NCI-H524 treated with DMSO at 0.1 percent for 48 hours (cell line): ENCODE results near the gene FATE1.

Experiments used
- DNase-seq: peaks from one replicate; lab custom pipeline; 2025; lab: John Stamatoyannopoulos, UW

FATE1 gene

DNA sequence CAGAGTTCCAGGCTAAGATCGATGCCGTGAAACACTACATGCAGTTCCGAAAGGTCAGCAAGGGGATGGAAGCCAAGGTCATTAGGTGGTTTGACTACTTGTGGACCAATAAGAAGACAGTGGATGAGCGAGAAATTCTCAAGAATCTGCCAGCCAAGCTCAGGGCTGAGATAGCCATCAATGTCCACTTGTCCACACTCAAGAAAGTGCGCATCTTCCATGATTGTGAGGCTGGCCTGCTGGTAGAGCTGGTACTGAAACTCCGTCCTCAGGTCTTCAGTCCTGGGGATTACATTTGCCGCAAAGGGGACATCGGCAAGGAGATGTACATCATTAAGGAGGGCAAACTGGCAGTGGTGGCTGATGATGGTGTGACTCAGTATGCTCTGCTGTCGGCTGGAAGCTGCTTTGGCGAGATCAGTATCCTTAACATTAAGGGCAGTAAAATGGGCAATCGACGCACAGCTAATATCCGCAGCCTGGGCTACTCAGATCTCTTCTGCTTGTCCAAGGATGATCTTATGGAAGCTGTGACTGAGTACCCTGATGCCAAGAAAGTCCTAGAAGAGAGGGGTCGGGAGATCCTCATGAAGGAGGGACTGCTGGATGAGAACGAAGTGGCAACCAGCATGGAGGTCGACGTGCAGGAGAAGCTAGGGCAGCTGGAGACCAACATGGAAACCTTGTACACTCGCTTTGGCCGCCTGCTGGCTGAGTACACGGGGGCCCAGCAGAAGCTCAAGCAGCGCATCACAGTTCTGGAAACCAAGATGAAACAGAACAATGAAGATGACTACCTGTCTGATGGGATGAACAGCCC is 28.0 kb downstream of the FATE1 start:
- no peak for DNase-seq

DNA sequence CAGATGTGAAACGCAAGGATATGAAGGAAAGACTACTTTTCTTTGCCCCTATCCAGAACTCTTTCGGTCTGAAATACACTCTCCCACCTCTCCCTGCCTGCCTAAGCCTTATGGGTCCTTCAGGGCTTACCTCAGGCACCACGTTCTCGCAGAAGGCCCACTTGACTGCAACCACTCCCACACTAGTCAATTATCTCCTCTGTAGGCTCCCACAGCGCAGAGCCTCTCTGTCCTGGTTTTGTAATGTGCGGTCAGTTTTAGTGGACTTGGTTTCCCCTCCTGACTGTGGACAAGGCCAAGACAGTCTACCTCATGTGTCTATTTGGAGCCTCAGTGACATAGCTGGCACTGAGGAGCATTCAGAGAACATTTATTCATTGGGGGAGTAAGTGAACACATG is 29.8 kb downstream of the FATE1 start:
- no peak for DNase-seq

DNA sequence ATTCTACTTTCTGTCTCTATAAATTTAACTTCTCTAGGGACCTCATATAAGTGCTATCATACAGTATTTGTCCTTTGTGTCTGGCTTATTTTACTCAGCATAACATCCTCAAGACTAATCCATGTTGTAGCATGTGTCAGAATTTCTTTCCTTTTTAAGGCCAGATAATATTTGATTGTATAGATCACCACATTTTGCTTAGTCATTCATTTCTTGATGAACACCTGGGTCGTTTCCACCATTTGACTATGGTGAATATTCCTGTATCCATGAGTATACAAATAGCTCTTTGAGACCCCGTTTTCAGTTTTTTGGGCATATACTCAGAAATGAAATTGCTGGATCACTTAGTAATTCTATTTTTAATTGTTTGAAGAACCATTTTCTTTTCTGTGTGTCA is 30.7 kb downstream of the FATE1 start:
- DNase-seq = no peak

DNA sequence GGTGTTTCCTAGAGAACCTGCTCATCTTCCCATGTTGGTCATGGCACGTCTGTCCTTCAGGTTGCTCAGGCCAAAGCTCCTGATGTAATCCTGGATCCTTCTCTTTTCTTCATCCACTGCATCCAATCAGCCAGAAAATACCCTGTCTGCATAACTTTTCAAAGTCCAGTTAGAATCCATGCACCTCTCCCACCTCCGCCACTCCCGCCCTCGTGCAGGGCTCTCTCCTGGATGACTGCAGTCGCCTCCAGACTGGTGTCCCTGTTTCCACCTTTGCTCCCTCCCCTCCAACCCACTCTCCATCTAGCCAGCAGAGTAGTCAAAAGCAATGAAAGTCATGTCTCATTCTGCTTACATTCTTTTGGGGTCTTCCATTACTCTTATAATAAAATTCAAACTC is 34.7 kb downstream of the FATE1 start:
- no peak for DNase-seq

DNA sequence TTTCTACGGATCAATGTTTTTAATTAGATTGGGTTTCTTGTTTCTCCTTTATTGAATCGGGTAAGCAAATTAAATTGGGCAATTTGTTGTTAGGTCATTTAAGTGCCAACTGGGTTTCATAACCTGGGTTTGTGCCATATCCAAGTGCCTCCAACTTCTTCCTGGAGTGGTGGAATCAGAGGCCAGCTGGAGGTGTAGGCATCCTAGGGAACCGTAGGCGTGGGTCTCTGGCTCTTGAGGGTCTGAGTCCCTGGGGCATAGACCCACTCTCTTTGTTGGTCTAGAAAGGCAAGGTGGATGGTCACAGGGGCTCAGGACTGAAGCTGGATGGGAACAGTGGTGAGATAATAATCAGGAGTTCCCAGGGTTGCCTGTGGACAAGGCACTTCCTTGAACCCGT is 37.0 kb downstream of the FATE1 start:
- DNase-seq = no peak

DNA sequence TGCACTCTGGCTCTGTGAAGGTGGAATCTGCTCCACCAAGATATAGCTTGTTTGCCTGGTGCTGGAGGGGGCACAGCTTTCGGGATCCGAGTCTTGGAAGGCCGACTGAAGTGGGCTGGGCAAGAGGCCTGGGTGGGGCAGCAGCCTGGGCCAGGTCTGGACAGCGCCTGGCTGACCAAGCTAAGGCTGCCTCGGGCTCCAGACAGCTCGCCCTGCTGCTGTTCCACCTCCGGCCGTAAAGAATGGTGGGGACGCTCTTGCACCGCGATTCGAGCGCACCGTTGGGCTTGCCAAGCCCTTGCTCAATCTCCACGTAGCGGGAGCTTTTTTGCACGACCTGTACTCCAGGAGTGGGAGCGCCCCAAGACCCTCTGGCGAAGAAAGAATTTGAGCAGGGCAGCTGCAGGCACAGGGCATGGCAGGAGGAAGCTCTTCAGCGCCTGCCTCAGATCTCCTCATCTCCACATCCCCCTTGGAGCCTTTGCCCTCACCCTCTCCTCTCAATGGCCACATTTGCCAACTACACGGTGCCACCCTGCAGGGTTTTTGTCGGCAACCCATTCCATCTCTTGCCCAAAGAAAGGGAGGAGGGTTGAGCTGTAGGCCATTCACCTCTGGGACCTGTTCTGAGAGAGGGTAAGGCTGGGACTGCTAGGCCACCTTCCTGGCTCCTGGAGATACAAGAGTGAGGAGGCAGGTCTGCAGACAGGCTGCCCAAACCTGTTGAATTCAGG is 37.6 kb downstream of the FATE1 start:
- no peak for DNase-seq

DNA sequence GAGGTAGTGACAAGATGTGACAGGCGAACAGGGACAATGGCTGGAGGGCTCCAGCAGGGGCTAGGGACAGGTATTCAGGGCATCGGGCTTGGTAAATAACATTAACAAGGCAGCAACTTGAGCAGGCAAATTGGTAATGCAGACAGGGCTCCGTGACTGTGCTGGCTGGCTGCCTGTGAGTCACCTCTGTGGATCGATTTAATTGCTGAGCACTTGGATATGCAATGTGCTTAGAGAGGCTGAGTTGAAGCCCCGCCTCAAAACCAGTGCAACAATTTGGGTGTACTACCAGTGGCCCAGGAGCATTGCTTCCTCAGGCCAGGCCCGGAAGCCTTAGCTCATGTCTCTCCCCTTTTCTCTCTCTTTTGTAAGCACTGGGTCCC is 38.2 kb downstream of the FATE1 start:
- no peak for DNase-seq

DNA sequence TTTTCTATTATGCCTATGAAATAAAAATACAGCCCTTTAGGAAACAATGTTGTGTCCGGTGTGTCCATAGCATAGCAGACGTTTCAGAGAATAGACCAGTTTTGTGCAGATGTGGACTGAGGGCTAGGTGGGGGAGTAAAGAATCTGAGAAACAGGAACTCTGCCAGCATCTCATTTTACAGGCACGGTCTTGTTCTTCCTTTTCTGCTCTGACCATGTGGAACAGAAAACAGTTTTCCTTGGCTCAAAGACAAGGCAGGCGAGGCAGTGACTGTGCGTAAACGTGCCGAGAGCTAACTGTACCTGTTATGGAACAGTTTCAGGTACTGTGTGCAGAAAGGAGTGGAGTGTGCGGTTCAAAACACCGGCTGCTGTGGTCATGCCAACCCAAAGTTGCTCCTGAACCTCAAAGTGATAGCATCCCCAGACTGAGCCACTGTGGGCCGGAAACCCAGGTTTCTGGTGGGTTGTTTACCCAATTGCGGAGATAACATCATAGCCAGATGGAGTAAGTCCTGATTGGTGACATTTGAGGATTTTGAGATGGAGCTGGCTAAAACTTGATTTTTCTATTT is 38.9 kb downstream of the FATE1 start:
- no peak for DNase-seq

DNA sequence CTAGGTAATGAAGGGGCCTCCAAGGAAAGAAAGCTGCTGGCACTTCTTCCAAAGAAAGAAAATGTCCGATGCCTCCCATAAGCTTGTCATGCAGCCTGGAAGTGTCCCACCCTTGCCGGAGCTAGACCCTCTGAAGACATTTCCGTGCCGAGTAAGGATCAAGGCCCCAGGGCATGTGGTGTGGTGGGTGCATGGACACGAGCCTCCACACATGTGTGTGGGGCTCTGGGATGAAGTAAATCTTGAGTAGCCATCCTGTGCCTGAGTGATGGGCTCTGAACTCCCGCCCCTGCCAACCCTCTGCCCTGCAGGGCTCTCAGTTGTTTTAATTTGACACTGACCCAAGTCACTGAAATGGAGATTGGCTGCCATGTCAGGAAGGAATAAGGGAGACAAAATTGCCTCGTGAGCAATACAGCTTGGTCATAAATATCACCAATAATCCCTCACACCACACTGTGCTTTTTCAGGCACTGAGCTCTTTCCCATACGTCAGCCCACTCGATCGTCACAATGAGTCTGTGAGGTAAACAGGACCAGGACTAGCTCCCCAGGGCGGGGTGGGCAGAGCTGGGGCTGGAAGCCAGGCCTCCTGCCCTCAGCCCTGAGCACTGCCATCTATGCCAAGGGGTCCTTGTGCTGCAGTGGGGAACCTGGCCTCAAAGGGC is 43.3 kb downstream of the FATE1 start:
- no peak for DNase-seq

DNA sequence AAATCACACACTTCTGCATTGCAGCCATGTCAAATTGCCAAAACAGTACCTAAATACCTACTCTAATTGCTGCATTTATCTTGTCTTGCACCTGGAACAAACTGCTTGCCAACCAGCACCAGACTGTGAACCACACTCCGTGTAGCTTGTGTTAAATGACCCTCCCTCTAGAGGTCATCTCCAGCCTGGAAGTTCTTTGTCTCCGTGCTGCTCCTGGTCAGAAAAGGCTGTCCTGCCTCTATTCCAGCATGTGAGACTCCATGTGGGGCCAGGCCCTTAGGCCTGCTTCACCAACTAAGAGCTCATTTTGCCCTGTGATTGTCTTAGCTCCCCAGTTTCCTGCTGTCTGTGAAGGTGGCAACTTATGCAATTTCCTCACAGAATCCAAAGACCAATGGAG is 47.0 kb downstream of the FATE1 start:
- DNase-seq = no peak

DNA sequence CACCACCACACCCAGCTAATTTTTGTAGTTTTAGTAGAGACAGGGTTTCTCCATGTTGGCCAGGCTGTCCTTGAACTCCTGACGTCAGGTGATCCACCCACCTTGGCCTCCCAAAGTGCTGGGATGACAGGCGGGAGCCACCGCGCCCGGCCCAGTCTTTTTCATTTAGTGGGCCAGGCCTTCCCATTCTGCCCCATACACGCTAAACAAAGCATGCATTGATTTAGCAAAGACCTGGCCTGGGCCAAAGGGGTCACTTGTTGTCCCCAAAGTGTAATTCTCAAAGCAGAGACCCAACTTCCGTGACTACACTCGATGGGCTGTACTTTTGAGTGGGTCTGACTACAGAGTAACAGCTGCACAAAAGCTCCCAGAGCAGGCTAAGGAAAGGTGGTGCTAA is 47.9 kb downstream of the FATE1 start:
- no peak for DNase-seq

DNA sequence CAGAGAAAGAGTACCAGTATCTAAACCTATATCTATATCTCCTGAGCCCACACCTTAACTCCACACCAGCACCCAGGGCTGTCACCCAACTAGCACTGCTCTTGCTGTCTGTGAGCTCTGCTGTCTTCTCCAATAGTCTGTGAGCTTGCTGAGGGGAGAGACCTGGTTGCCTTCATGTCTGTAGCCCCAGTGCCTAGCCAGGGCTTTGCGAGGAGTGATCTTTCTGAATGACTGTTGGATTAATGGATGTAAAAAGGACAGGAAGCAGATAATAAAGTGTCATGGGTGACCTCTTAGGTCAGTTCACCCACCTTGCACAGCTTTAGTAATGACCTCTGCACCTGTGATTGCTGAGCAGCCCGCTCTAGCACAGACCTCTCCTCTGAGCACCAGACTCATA is 49.2 kb downstream of the FATE1 start:
- no peak for DNase-seq

DNA sequence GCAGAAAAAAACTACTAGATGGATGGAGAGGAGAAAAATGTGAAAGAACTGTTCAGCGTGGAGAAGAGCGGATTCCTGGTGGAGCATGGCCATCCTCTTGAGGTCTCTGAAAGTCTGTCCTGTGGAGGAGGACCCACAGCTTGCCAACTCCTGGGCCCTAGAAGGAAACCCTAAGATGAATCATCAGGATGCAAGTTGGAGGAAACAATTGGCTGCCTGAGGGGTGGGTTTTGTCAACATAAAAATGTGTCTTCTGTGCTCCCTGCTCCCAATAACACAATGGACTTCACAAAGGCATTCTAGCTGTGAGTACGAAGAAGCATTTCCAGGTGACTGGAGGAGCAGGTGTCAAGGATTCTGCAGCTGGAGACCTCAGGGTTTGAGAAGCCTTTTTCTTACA is 55.9 kb downstream of the FATE1 start:
- DNase-seq = no peak
